ENCODE measurements around the gene DENND6A.

DENND6A gene

GRCh38 chr3:57731311-57731710, 38.4 kb upstream of the DENND6A start:
- Histone ChIP-seq H3K9me3 (ENCODE audit: insufficient read depth, low read length) (no peaks in the 10 kb centered on the region), H4K20me1 (ENCODE audit: low read depth, low read length) (no peaks in the 10 kb centered on the region), H3K27ac (ENCODE audit: low read depth, low read length) (no peak overlapping the region), H3K36me3 (ENCODE audit: low read length) (no peaks in the 10 kb centered on the region), H3K4me3 (ENCODE audit: insufficient read depth, low read length, poor library complexity, severe bottlenecking) (no peak overlapping the region), H3K79me2 (ENCODE audit: insufficient read depth, low read length) (no peaks in the 10 kb centered on the region), H3K27me3 (ENCODE audit: low read length) (no peaks in the 10 kb centered on the region), H3F3A (ENCODE audit: insufficient read depth) (no peaks in the 10 kb centered on the region), H3K9me2 (replicated peaks; ENCODE audit: insufficient read depth, low read length) (no peaks in the 10 kb centered on the region), H3K4me2 (ENCODE audit: low read depth, low read length, poor library complexity, severe bottlenecking) (no peak overlapping the region), H3K9ac (ENCODE audit: low read length) (no peak overlapping the region), H2AFZ (ENCODE audit: low read depth, low read length, severe bottlenecking) (no peak overlapping the region)
- TF ChIP-seq CTCF (IDR thresholded peaks at IDR 0.05; ENCODE audit: insufficient read depth, low read length, poor library complexity, severe bottlenecking) (no peak), EZH2phosphoT487 (conservative IDR thresholded peaks at IDR 0.05; ENCODE audit: low read length) (no peak)

- TF ChIP-seq EZH2phosphoT487 (conservative IDR thresholded peaks at IDR 0.05; ENCODE audit: low read length), result no peak
- no peak for TF ChIP-seq CTCF (IDR thresholded peaks at IDR 0.05; ENCODE audit: insufficient read depth, low read length, poor library complexity, severe bottlenecking)
- Histone ChIP-seq H3K27me3 (ENCODE audit: low read length) (no peaks in the 10 kb centered on the region), H3F3A (ENCODE audit: insufficient read depth) (no peaks in the 10 kb centered on the region), H3K9me3 (ENCODE audit: insufficient read depth, low read length) (no peaks in the 10 kb centered on the region), H3K27ac (ENCODE audit: low read depth, low read length) (no peak overlapping the region), H3K79me2 (ENCODE audit: insufficient read depth, low read length) (no peaks in the 10 kb centered on the region), H4K20me1 (ENCODE audit: low read depth, low read length) (no peaks in the 10 kb centered on the region), H2AFZ (ENCODE audit: low read depth, low read length, severe bottlenecking) (no peak overlapping the region), H3K9me2 (replicated peaks; ENCODE audit: insufficient read depth, low read length) (no peaks in the 10 kb centered on the region), H3K4me2 (ENCODE audit: low read depth, low read length, poor library complexity, severe bottlenecking) (no peak overlapping the region), H3K36me3 (ENCODE audit: low read length) (no peaks in the 10 kb centered on the region), H3K4me3 (ENCODE audit: insufficient read depth, low read length, poor library complexity, severe bottlenecking) (no peak overlapping the region), H3K9ac (ENCODE audit: low read length) (no peak overlapping the region)
Observed at GRCh38 chr3:57730682-57731081, 37.8 kb upstream of the DENND6A start.

- H2AFZ ChIP-seq (ENCODE audit: low read depth, low read length, severe bottlenecking), result no peak overlapping the region
- H3K27ac ChIP-seq (ENCODE audit: low read depth, low read length), result no peak overlapping the region
- H3K9me3 ChIP-seq (ENCODE audit: insufficient read depth, low read length), result no peaks in the 10 kb centered on the region
- no peak overlapping the region for H3K9ac ChIP-seq (ENCODE audit: low read length)
- no peaks in the 10 kb centered on the region for H3F3A ChIP-seq (ENCODE audit: insufficient read depth)
- H3K27me3 ChIP-seq (ENCODE audit: low read length), result no peaks in the 10 kb centered on the region
- no peak for TF ChIP-seq CTCF (IDR thresholded peaks at IDR 0.05; ENCODE audit: insufficient read depth, low read length, poor library complexity, severe bottlenecking)
- no peak for TF ChIP-seq EZH2phosphoT487 (conservative IDR thresholded peaks at IDR 0.05; ENCODE audit: low read length)
- no peak overlapping the region for H3K4me3 ChIP-seq (ENCODE audit: insufficient read depth, low read length, poor library complexity, severe bottlenecking)
- H3K9me2 ChIP-seq (replicated peaks; ENCODE audit: insufficient read depth, low read length), result no peaks in the 10 kb centered on the region
- no peak overlapping the region for H3K4me2 ChIP-seq (ENCODE audit: low read depth, low read length, poor library complexity, severe bottlenecking)
- no peaks in the 10 kb centered on the region for H4K20me1 ChIP-seq (ENCODE audit: low read depth, low read length)
- no peaks in the 10 kb centered on the region for H3K79me2 ChIP-seq (ENCODE audit: insufficient read depth, low read length)
- H3K36me3 ChIP-seq (ENCODE audit: low read length), result no peaks in the 10 kb centered on the region
Observed at GRCh38 chr3:57729334-57730045, 36.6 kb upstream of the DENND6A start.
